Hematopoietic multipotent progenitor cell (in vitro differentiated cells): ENCODE measurements around the gene PTK7. TPM values are rescaled to one million over a fixed set of nuclear protein-coding genes. Genes with fewer than 3 reads are reported as not detected.

Experiments used
- DNase-seq, 3 donors: peaks; one replicate each; pipeline ENCODE4 v3.0.0-alpha.2; 2011 to 2015; ENCODE audit warnings: low read depth in 2 of 3, low spot score in 2 of 3
- total RNA-seq: library from RNA; depleted of rRNA; stranded (reverse); fragments of >200 nt; gene quantifications from one replicate; pipeline ENCODE4 v1.2.3, GENCODE V29; 2012

PTK7 gene
- total RNA-seq, 1 donor: 63.8 TPM

GRCh38 chr6:43141644-43142043, 65.5 kb downstream of the PTK7 start:
- no peak for DNase-seq

GRCh38 chr6:43142101-43142500, 66.0 kb downstream of the PTK7 start:
- no peak for DNase-seq

GRCh38 chr6:43143235-43144128, 67.4 kb downstream of the PTK7 start:
- peak; percentile 58 to 79 (median 66) for DNase-seq

GRCh38 chr6:43144879-43145278, 68.8 kb downstream of the PTK7 start:
- DNase-seq: no peak

- no peak for DNase-seq
Measured at GRCh38 chr6:43146261-43146660, 70.1 kb downstream of the PTK7 start.

- DNase-seq: no peak
Measured at GRCh38 chr6:43146709-43147688, 70.9 kb downstream of the PTK7 start.

- DNase-seq: no peak
Measured at GRCh38 chr6:43147691-43148477, 71.8 kb downstream of the PTK7 start.

GRCh38 chr6:43149265-43149664, 73.2 kb downstream of the PTK7 start:
- DNase-seq: no peak

- DNase-seq: no peak
Measured at GRCh38 chr6:43150051-43150751, 74.1 kb downstream of the PTK7 start.

GRCh38 chr6:43159599-43159998, 83.5 kb downstream of the PTK7 start:
- no peak for DNase-seq

- no peak for DNase-seq
Measured at GRCh38 chr6:43163899-43164298, 87.8 kb downstream of the PTK7 start.

GRCh38 chr6:43170417-43170930, 94.4 kb downstream of the PTK7 start:
- no peak for DNase-seq

GRCh38 chr6:43170931-43171706, 95.0 kb downstream of the PTK7 start, which contains the start of gene SRF:
Gene SRF (plus strand): TSS chr6:43171269. CDS start chr6:43171657, 388 bp downstream.
- DNase-seq: peak; percentile 95 to 99 (median 99)

GRCh38 chr6:43171707-43172103, 95.6 kb downstream of the PTK7 start:
- peak in 2 of 3 donors; percentile 20 to 21 for DNase-seq

GRCh38 chr6:43172104-43173007, 96.2 kb downstream of the PTK7 start:
- DNase-seq: peak in 2 of 3 donors; percentile 16 to 25

GRCh38 chr6:43173591-43174262, 97.6 kb downstream of the PTK7 start:
- no peak for DNase-seq
